Caco-2 (cell line): ENCODE measurements around the gene C5orf52. TPM values are rescaled to one million over a fixed set of nuclear protein-coding genes. Genes with fewer than 3 reads are reported as not detected.

Experiments used
- BruUV-seq: library from RNA; stranded (reverse); fragments of 400-500 nt; replicated peaks from 2 replicates; lab custom pipeline; 2021; lab: Mats Ljungman, UMichigan
- CTCF ChIA-PET: fragments of 300-600 bp; sonication (Branson Sonifier 250); formaldehyde crosslinking; loops from one replicate; lab custom pipeline; 2022; ENCODE audit warnings: antibody characterized with exemption; lab: Charles Lee
- POLR2A ChIA-PET: fragments of 300-600 bp; sonication (Branson Sonifier 250); formaldehyde crosslinking; loops from one replicate; lab custom pipeline; 2022; ENCODE audit warnings: antibody characterized with exemption; lab: Charles Lee
- DNase-seq, 2 experiments: peaks; one replicate each; pipeline versions ENCODE4 v3.0.0 to v3.0.0-alpha.2; 2020 to 2022
- H3K27me3 ChIP-seq: replicated peaks from 2 replicates; pipeline ENCODE4 v1.6.0; 2011; ENCODE audit warnings: low read length; ENCODE audit not compliant: control insufficient read depth, insufficient read depth
- H3K36me3 ChIP-seq: 2 replicates; pipeline ENCODE4 v1.5.1; 2011; ENCODE audit warnings: low read length; ENCODE audit not compliant: control insufficient read depth, insufficient read depth
- H3K4me1 ChIP-seq: fragments of 250-450 bp; sonication (Bioruptor Pico); 2 replicates; pipeline ENCODE4 v1.5.1; 2020; ENCODE audit warnings: mild to moderate bottlenecking
- H3K4me3 ChIP-seq: 2 replicates; pipeline ENCODE4 v1.5.1; 2011; ENCODE audit warnings: low read depth, mild to moderate bottlenecking, control low read depth, low read length
- H3K9me3 ChIP-seq: fragments of 250-450 bp; sonication (Bioruptor Pico); 2 replicates; pipeline ENCODE4 v1.5.1; 2020; ENCODE audit warnings: mild to moderate bottlenecking, moderate library complexity
- H3K27ac Mint-ChIP-seq: one replicate; pipeline ENCODE4 v1.8.0; 2022; ENCODE audit warnings: mixed read lengths; ENCODE audit not compliant: unreplicated experiment
- H3K27me3 Mint-ChIP-seq: one replicate; pipeline ENCODE4 v1.8.0; 2022; ENCODE audit warnings: mixed read lengths; ENCODE audit not compliant: insufficient read depth, unreplicated experiment
- H3K36me3 Mint-ChIP-seq: one replicate; pipeline ENCODE4 v1.8.0; 2022; ENCODE audit warnings: mild to moderate bottlenecking, mixed read lengths; ENCODE audit not compliant: insufficient read depth, unreplicated experiment
- H3K4me1 Mint-ChIP-seq: one replicate; pipeline ENCODE4 v1.8.0; 2022; ENCODE audit warnings: low read depth, mixed read lengths; ENCODE audit not compliant: unreplicated experiment
- H3K4me3 Mint-ChIP-seq: one replicate; pipeline ENCODE4 v1.8.0; 2022; ENCODE audit warnings: mild to moderate bottlenecking, moderate library complexity, mixed read lengths; ENCODE audit not compliant: unreplicated experiment
- H3K9me3 Mint-ChIP-seq: one replicate; pipeline ENCODE4 v1.8.0; 2022; ENCODE audit warnings: mixed read lengths; ENCODE audit not compliant: unreplicated experiment
- intact Hi-C: fragments of 100-400 bp; cut with micrococcal nuclease; formaldehyde crosslinking; loops from one replicate; pipeline ENCODE4 v1.10.0; 2022; ENCODE audit not compliant: unreplicated experiment
- total RNA-seq: library from RNA; stranded (reverse); gene quantifications from 2 replicates; pipeline ENCODE4 v1.2.3, GENCODE V29; 2022
- TF ChIP-seq, protein P1 (sequence below), 2 experiments: fragments of 200-600 bp in 1 of 2; IDR thresholded peaks; 1 replicate in 1 of 2; 2 replicates in 1 of 2; pipeline versions ENCODE4 v1.5.1 to v1.8.0; 2011 to 2022; ENCODE audit warnings: antibody characterized with exemption in 1 of 2, control low read depth in 1 of 2, inconsistent platforms in 1 of 2, low read depth in 1 of 2, low read length in 1 of 2, mild to moderate bottlenecking in 1 of 2, moderate library complexity in 1 of 2; ENCODE audit not compliant: insufficient read depth in 1 of 2, severe bottlenecking in 1 of 2, unreplicated experiment in 1 of 2

C5orf52 gene
- total RNA-seq, 1 experiment from 2014 or later, result not detected

GRCh38 chr5:157659868-157660660 is 11.3 kb upstream of the C5orf52 start:
- no peaks in the 10 kb centered on the region for H3K36me3 Mint-ChIP-seq
- TF ChIP-seq, protein P1, sequence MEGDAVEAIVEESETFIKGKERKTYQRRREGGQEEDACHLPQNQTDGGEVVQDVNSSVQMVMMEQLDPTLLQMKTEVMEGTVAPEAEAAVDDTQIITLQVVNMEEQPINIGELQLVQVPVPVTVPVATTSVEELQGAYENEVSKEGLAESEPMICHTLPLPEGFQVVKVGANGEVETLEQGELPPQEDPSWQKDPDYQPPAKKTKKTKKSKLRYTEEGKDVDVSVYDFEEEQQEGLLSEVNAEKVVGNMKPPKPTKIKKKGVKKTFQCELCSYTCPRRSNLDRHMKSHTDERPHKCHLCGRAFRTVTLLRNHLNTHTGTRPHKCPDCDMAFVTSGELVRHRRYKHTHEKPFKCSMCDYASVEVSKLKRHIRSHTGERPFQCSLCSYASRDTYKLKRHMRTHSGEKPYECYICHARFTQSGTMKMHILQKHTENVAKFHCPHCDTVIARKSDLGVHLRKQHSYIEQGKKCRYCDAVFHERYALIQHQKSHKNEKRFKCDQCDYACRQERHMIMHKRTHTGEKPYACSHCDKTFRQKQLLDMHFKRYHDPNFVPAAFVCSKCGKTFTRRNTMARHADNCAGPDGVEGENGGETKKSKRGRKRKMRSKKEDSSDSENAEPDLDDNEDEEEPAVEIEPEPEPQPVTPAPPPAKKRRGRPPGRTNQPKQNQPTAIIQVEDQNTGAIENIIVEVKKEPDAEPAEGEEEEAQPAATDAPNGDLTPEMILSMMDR (IDR thresholded peaks at IDR 0.05; ENCODE audit: insufficient read depth in 1 of 2, low read depth in 1 of 2, low read length in 1 of 2, severe bottlenecking in 1 of 2, unreplicated experiment in 1 of 2), result no peak
- no TSS peak for BruUV-seq
- no peak for DNase-seq
- no peaks in the 10 kb centered on the region for H3K9me3 Mint-ChIP-seq
- H3K27ac Mint-ChIP-seq, result no peak overlapping the region
- ChIA-PET POLR2A (no interaction called here), CTCF (no interaction called here)
- intact Hi-C loops, result no loop called here
- no peaks in the 10 kb centered on the region for H3K27me3 Mint-ChIP-seq
- no peak overlapping the region for H3K4me3 Mint-ChIP-seq
- H3K4me1 Mint-ChIP-seq, result peaks cover 14% of the 10 kb centered on the region
- Histone ChIP-seq H3K9me3 (0 out of 2 replicates have a peak, but pooled peaks cover 4% of the 10 kb centered on the region), H3K4me1 (peaks cover 14% of the 10 kb centered on the region; the same call in 1 of the 2 replicates), H3K36me3 (no peaks in the 10 kb centered on the region), H3K4me3 (no peak overlapping the region), H3K27me3 (no peaks in the 10 kb centered on the region)

GRCh38 chr5:157665467-157666070 is 5.8 kb upstream of the C5orf52 start:
- no TSS peak for BruUV-seq
- Histone ChIP-seq H3K4me3 (no peak overlapping the region), H3K9me3 (0 out of 2 replicates have a peak, but pooled peaks cover 4% of the 10 kb centered on the region), H3K4me1 (peaks cover 21% of the 10 kb centered on the region), H3K36me3 (no peaks in the 10 kb centered on the region), H3K27me3 (no peaks in the 10 kb centered on the region)
- ChIA-PET POLR2A (no interaction called here), CTCF (no interaction called here)
- H3K4me1 Mint-ChIP-seq, result peaks cover 23% of the 10 kb centered on the region
- peak overlapping the region; percentile 1 for H3K27ac Mint-ChIP-seq
- no peak overlapping the region for H3K4me3 Mint-ChIP-seq
- H3K27me3 Mint-ChIP-seq, result no peaks in the 10 kb centered on the region
- intact Hi-C loops, result loop anchor here (5.0 kb wide), 2 partner anchors 233 to 298 kb away; no protein-coding TSS in a partner anchor
- peaks cover 10% of the 10 kb centered on the region for H3K36me3 Mint-ChIP-seq
- TF ChIP-seq, protein P1 (IDR thresholded peaks at IDR 0.05; ENCODE audit: insufficient read depth in 1 of 2, low read depth in 1 of 2, low read length in 1 of 2, severe bottlenecking in 1 of 2, unreplicated experiment in 1 of 2), result no peak
- no peak for DNase-seq
- H3K9me3 Mint-ChIP-seq, result no peaks in the 10 kb centered on the region

GRCh38 chr5:157668356-157668755 is 3.0 kb upstream of the C5orf52 start:
- Mint-ChIP-seq H3K36me3 (peaks cover 22% of the 10 kb centered on the region), H3K4me1 (peaks cover 21% of the 10 kb centered on the region), H3K27me3 (no peaks in the 10 kb centered on the region), H3K27ac (no peak overlapping the region), H3K9me3 (peaks cover 9% of the 10 kb centered on the region), H3K4me3 (no peak overlapping the region)
- Histone ChIP-seq H3K36me3 (no peaks in the 10 kb centered on the region), H3K9me3 (peaks cover 12% of the 10 kb centered on the region), H3K4me3 (no peak overlapping the region), H3K27me3 (no peaks in the 10 kb centered on the region), H3K4me1 (peaks cover 22% of the 10 kb centered on the region)
- no TSS peak for BruUV-seq
- DNase-seq, result no peak
- intact Hi-C loops, result loop anchor here (5.0 kb wide), 2 partner anchors 236 to 301 kb away; no protein-coding TSS in a partner anchor
- CTCF ChIA-PET, result interaction anchor here (0.6 to 1.4 kb wide), 8 partner anchors 12 to 75 kb away, joined by 3 to 13 read pairs (median 4); partner anchors contain the start of genes LSM11, SOX30 and THG1L
- TF ChIP-seq, protein P1 (IDR thresholded peaks at IDR 0.05; ENCODE audit: insufficient read depth in 1 of 2, low read depth in 1 of 2, low read length in 1 of 2, severe bottlenecking in 1 of 2, unreplicated experiment in 1 of 2), result no peak
- POLR2A ChIA-PET, result no interaction called here
